Skin of body (tissue), 2 donors: ENCODE results near the gene SLC6A19. TPM values are rescaled to one million over a fixed set of nuclear protein-coding genes. Genes with fewer than 3 reads are reported as not detected.
"Not testable (repeated sequence)": the region's sequence is repeated elsewhere in the genome, so short reads cannot be mapped to it uniquely, and the experiment has no call there.

Experiments
- DNase-seq: peaks from one replicate; lab custom pipeline; 2025; lab: John Stamatoyannopoulos, UW
- total RNA-seq: library from RNA; depleted of rRNA; stranded (reverse); fragments of >200 nt; gene quantifications from one replicate; pipeline ENCODE4 v1.2.3, GENCODE V29; 2014

The SLC6A19 gene
- total RNA-seq, 1 donor from 2014 or later, result not detected

- DNase-seq, result no peak
Measured at GRCh38 chr5:1220831-1221230, 19.4 kb downstream of the SLC6A19 start.

DNA sequence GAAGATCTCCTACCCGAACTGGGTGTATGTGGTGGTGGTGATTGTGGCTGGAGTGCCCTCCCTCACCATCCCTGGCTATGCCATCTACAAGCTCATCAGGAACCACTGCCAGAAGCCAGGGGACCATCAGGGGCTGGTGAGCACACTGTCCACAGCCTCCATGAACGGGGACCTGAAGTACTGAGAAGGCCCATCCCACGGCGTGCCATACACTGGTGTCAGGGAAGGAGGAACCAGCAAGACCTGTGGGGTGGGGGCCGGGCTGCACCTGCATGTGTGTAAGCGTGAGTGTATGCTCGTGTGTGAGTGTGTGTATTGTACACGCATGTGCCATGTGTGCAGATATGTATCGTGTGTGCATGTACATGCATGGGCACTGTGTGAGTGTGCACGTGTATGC lies 20.3 kb downstream of the SLC6A19 start:
- no peak for DNase-seq

- DNase-seq, result no peak
Measured at GRCh38 chr5:1222147-1222546, 20.8 kb downstream of the SLC6A19 start.

GRCh38 chr5:1222621-1223277 lies 21.4 kb downstream of the SLC6A19 start:
- DNase-seq, result no peak

- no peak for DNase-seq
Measured at GRCh38 chr5:1223278-1223670, 21.9 kb downstream of the SLC6A19 start.

GRCh38 chr5:1224631-1225030 lies 23.2 kb downstream of the SLC6A19 start:
- DNase-seq, result no peak

GRCh38 chr5:1225081-1225480 lies 23.7 kb downstream of the SLC6A19 start, which contains the start of gene SLC6A18:
Gene SLC6A18, plus strand, starts transcription at chr5:1225381. Its CDS starts 97 bp downstream, at chr5:1225478.
- DNase-seq, result no peak

DNA sequence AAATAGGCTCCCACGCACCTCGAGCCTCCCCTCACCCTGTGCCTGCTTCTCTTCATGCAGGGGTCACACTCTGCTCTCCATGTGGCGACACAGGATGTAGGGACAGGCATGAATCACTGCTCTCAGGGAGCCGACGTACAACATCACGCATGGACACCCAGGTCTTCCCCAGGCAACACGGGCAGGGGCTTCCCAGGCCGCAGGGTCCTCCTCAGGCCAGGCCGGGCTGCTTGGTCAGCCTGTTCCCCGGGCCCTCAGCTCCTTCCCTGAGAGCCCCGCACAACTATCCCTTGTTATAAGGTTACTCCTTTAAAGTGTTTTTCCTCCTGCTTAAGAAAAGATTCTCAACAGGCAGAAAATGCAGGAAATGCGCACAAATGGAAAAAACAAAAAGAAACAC lies 24.8 kb downstream of the SLC6A19 start:
- DNase-seq, result no peak

- DNase-seq, result no peak
Measured at GRCh38 chr5:1226839-1227581, 25.6 kb downstream of the SLC6A19 start.

GRCh38 chr5:1227667-1228066 lies 26.3 kb downstream of the SLC6A19 start:
- DNase-seq, result no peak

GRCh38 chr5:1228120-1228519 lies 26.7 kb downstream of the SLC6A19 start:
- no peak for DNase-seq

- not testable (repeated sequence) for DNase-seq
Measured at GRCh38 chr5:1229023-1229422, 27.6 kb downstream of the SLC6A19 start.

- DNase-seq, result no peak
Measured at GRCh38 chr5:1229822-1230221, 28.4 kb downstream of the SLC6A19 start.

DNA sequence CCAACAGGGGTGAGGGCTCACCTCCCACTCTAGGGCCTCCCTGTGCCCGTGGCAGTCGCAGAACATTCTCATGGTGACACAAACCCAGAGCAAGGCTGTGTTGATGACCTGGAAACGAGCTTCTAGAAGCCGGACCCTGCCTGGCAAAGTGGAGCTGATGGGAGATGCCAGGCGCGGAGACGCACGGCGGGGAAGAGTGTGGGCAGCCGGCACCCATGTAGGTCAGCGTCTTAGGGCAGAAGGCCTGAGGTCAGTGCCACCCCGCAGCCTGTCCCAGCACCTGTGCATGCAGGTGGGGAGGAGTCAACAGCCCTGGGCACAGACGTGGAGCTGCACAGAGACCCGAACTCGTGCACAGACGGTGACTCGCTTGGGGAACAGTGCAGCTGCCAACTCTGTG lies 29.2 kb downstream of the SLC6A19 start:
- DNase-seq, result no peak

GRCh38 chr5:1231354-1231905 lies 30.0 kb downstream of the SLC6A19 start:
- no peak for DNase-seq

DNA sequence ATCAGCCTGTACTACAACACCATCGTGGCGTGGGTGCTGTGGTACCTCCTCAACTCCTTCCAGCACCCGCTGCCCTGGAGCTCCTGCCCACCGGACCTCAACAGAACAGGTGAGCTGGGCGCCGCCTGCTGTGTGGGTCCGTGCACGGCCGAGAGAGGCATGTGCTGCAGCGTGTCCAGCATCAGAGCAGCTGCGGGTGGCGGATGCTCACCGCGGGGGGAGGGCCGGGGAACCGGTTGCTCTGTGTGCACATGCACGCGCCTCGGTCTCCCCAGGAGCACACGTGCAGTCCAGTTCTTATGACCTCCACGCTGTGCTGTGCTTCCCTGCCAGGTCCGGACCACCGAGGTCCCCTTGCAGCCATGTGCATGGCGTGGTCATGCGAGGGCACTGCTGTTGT lies 31.4 kb downstream of the SLC6A19 start:
- no peak for DNase-seq

- no peak for DNase-seq
Measured at GRCh38 chr5:1235379-1235778, 34.0 kb downstream of the SLC6A19 start.

- DNase-seq, result no peak
Measured at GRCh38 chr5:1235838-1236237, 34.4 kb downstream of the SLC6A19 start.

- DNase-seq, result no peak
Measured at GRCh38 chr5:1239505-1240251, 38.3 kb downstream of the SLC6A19 start.

DNA sequence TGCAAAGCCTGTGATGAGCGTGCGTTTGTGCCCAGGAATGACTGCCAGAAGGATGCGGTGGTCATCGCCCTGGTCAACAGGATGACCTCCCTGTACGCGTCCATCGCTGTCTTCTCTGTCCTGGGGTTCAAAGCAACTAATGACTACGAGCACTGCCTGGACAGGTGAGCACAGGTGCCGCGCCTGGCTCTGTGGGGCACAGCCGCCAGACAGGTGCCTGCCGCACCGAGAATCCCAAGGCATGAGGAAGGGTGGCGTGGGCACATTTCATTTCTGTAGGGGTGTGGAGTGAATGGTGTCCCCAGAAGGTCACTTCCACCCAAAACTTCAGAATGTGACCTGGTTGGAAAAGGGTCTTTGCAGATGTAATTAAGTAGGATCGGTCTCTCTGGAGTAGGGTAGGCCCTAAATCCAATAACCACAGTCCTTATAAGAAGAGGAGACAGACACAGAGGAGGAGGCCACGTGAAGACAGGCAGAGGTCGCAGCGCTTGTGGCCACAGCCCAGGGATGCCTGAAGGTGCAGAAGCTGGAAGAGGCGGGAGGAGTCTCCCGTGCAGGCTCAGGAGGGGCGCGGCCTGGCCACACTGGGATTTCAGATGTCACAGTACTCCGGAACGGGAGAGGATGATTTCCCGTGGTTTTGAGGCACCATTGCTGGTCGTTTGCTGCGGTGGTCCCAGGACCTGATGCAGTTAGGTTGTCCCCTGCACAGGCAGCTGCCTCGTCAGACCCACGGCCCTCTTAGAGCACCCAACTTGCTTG lies 39.3 kb downstream of the SLC6A19 start:
- no peak for DNase-seq

DNA sequence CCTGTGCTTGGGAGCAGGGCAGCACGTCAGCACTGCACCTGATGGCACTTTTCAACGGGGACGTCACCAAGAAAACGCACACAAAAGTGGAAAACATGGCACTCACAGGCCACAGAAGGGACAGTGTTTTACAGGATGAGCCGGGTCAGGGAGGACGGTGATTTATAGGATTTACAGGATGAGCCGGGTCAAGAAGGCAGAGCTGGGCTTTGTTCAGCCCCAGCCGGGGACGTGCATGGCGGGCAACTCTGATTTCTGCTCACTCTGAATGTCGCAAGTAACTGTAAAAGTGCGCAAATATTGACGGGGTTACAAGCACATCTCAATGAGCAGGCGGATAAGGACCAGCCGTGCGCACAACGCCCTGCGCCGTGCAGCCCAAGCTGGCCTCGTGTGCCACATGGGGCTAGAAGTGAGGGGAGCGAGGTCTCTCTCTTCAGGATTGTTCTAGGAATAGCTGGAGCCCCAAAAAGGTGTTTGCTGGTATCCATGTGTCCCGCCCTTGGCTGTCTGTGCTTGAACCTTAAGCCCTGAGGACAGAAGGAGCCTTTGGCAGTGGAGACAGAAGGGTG lies 40.2 kb downstream of the SLC6A19 start:
- DNase-seq, result no peak
